Uterus (tissue), 4 donors: ENCODE results near the gene EXOC3L2. TPM values are rescaled to one million over a fixed set of nuclear protein-coding genes. Genes with fewer than 3 reads are reported as not detected.
"Not testable (repeated sequence)": the region's sequence is repeated elsewhere in the genome, so short reads cannot be mapped to it uniquely, and the experiment has no call there.

ENCODE experiments used
- DNase-seq, 2 donors: peaks; one replicate each; pipeline ENCODE4 v3.0.0-alpha.2; 2019 to 2020
- H3K27ac ChIP-seq, 2 donors: fragments of 200-600 bp; sonication (generic); 1 replicate in 1 of 2; 2 replicates in 1 of 2; pipeline ENCODE4 v1.5.1; 2016 to 2018
- H3K27me3 ChIP-seq, 2 donors: fragments of 200-600 bp; sonication (generic); one replicate each; pipeline ENCODE4 v1.5.1; 2018 to 2019; ENCODE audit warnings: control low read depth in 1 of 2
- H3K36me3 ChIP-seq, 2 donors: fragments of 200-600 bp; sonication (generic); one replicate each; pipeline ENCODE4 v1.5.1; 2019; ENCODE audit warnings: control low read depth in 1 of 2
- H3K4me1 ChIP-seq, 2 donors: fragments of 200-600 bp; sonication (generic); one replicate each; pipeline ENCODE4 v1.5.1; 2018 to 2019; ENCODE audit warnings: control low read depth in 1 of 2
- H3K4me3 ChIP-seq, 2 donors: fragments of 200-600 bp; sonication (generic); 1 replicate in 1 of 2; 2 replicates in 1 of 2; pipeline ENCODE4 v1.5.1; 2018 to 2019; ENCODE audit warnings: mild to moderate bottlenecking in 1 of 2
- H3K9me3 ChIP-seq, 2 donors: fragments of 200-600 bp; sonication (generic); one replicate each; pipeline ENCODE4 v1.5.1; 2019; ENCODE audit warnings: control low read depth in 1 of 2
- CTCF ChIP-seq, 4 experiments: fragments of 200-600 bp in 2 of 4; fragments of 450-650 bp in 2 of 4; sonication (generic) in 2 of 4; IDR thresholded peaks; one replicate each; pipeline ENCODE4 v1.5.1; 2016 to 2019; ENCODE audit warnings: antibody characterized with exemption in 4 of 4, mild to moderate bottlenecking in 2 of 4, moderate library complexity in 1 of 4
- POLR2A ChIP-seq, 2 donors: fragments of 450-650 bp; IDR thresholded peaks; one replicate each; pipeline ENCODE4 v1.6.1; 2016; ENCODE audit warnings: antibody characterized with exemption in 2 of 2, mild to moderate bottlenecking in 1 of 2, moderate library complexity in 1 of 2
- intact Hi-C: fragments of 100-400 bp; cut with DNase I; formaldehyde crosslinking; loops from one replicate; pipeline ENCODE4 v1.15.1; 2023; ENCODE audit warnings: low total_unique reads
- total RNA-seq, 4 donors: library from RNA; depleted of rRNA in 3 of 4; stranded (reverse); fragments of >200 nt in 3 of 4; gene quantifications; one replicate each; pipeline versions ENCODE4 v1.1.0 to v1.2.4, GENCODE V29; 2014 to 2023
- donor health status: DM: yes; HTN: yes; CAD: no.

Gene EXOC3L2
- total RNA-seq, 4 donors from 2014 or later: 2.4 to 7.2 (median 6.4) TPM

GRCh38 chr19:45235485-45235884 is 9.7 kb downstream of the EXOC3L2 start:
- Histone ChIP-seq H3K9me3 (no peaks in the 10 kb centered on the region), H3K27me3 (peaks cover 0 to 4% of the 10 kb centered on the region in 2 donors), H3K27ac (no peak overlapping the region), H3K4me1 (no peaks in the 10 kb centered on the region), H3K36me3 (no peaks in the 10 kb centered on the region), H3K4me3 (no peak overlapping the region)
- intact Hi-C loops: no loop called here
- TF ChIP-seq CTCF (IDR thresholded peaks at IDR 0.05) (no peak), POLR2A (IDR thresholded peaks at IDR 0.05) (no peak)
- no peak for DNase-seq

DNA sequence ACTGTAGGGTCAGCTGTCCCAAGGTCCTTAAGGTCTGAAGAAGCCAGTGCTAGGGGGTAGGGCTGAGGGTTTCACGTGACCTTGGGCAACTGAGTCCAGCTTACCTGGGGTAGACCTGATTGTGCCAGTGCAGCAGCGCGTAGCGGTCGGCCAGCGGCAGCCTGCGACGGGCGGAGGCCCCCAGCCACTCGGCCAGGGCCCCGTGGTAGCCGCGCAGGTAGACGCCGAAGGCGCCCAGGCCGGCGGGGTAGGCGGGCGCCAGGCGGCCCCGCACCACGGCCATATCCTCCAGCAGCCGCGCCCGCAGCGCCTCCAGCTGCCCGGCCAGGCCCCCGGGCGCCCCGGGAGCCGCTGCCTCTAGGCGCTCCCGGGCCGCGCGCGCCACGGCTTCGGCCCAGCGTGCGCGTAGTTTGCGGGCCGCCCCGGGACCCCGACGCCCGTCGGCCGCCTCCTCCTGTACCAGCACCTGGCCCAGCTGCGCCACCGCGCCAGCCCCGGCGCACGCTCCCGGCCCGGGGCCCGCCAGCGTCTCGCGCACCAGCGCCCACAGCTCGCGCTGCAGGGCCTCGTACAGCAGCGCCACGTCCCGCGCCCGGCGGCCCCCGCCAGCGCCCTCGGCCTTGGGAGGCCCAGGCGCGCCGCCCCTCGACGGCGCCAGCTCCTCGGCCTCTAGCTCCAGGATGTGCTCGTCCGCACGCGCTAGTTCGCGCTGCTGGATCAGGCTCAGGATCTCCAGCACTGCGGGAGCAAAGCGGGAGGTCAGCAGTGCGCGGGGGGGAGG is 10.9 kb downstream of the EXOC3L2 start:
- H3K36me3 ChIP-seq: no peaks in the 10 kb centered on the region
- no peak for DNase-seq
- intact Hi-C loops: no loop called here
- no peaks in the 10 kb centered on the region for H3K9me3 ChIP-seq
- no peaks in the 10 kb centered on the region for H3K4me1 ChIP-seq
- H3K27me3 ChIP-seq: peaks cover 0 to 4% of the 10 kb centered on the region in 2 donors
- TF ChIP-seq POLR2A (IDR thresholded peaks at IDR 0.05): no peak
- no peak for TF ChIP-seq CTCF (IDR thresholded peaks at IDR 0.05)
- no peak overlapping the region for H3K27ac ChIP-seq
- no peak overlapping the region for H3K4me3 ChIP-seq

- intact Hi-C loops: no loop called here
- H3K27me3 ChIP-seq: peaks cover 0 to 4% of the 10 kb centered on the region in 2 donors
These were observed 13.3 kb downstream of the EXOC3L2 start for GRCh38 chr19:45231891-45232290.

GRCh38 chr19:45229056-45229455 is 16.2 kb downstream of the EXOC3L2 start:
- H3K27ac ChIP-seq, H3K27me3 ChIP-seq, H3K36me3 ChIP-seq, H3K4me1 ChIP-seq, H3K4me3 ChIP-seq, H3K9me3 ChIP-seq, intact Hi-C loops, DNase-seq: not testable (repeated sequence)

More at GRCh38 chr19:45231891-45232290, 13.3 kb downstream of the EXOC3L2 start:
- no peak for TF ChIP-seq CTCF (IDR thresholded peaks at IDR 0.05)
- no peak for TF ChIP-seq POLR2A (IDR thresholded peaks at IDR 0.05)
- H3K27ac ChIP-seq: no peak overlapping the region
- no peak for DNase-seq
- no peaks in the 10 kb centered on the region for H3K9me3 ChIP-seq
- no peaks in the 10 kb centered on the region for H3K36me3 ChIP-seq
- no peak overlapping the region for H3K4me3 ChIP-seq
- H3K4me1 ChIP-seq: no peaks in the 10 kb centered on the region

- no peaks in the 10 kb centered on the region for H3K27me3 ChIP-seq
- H3K36me3 ChIP-seq: no peaks in the 10 kb centered on the region
- H3K27ac ChIP-seq: no peak overlapping the region
- intact Hi-C loops: no loop called here
- H3K4me3 ChIP-seq: no peak overlapping the region
- TF ChIP-seq CTCF (IDR thresholded peaks at IDR 0.05): no peak
- TF ChIP-seq POLR2A (IDR thresholded peaks at IDR 0.05): no peak
- no peaks in the 10 kb centered on the region for H3K9me3 ChIP-seq
- no peaks in the 10 kb centered on the region for H3K4me1 ChIP-seq
- no peak for DNase-seq
These were observed 20.6 kb downstream of the EXOC3L2 start for GRCh38 chr19:45224645-45225044.
